ENCODE results near the gene PSAT1. TPM values are rescaled to one million over a fixed set of nuclear protein-coding genes. Genes with fewer than 3 reads are reported as not detected.

Gene PSAT1
- polyA plus RNA-seq, 1 experiment, result 307 TPM

DNA sequence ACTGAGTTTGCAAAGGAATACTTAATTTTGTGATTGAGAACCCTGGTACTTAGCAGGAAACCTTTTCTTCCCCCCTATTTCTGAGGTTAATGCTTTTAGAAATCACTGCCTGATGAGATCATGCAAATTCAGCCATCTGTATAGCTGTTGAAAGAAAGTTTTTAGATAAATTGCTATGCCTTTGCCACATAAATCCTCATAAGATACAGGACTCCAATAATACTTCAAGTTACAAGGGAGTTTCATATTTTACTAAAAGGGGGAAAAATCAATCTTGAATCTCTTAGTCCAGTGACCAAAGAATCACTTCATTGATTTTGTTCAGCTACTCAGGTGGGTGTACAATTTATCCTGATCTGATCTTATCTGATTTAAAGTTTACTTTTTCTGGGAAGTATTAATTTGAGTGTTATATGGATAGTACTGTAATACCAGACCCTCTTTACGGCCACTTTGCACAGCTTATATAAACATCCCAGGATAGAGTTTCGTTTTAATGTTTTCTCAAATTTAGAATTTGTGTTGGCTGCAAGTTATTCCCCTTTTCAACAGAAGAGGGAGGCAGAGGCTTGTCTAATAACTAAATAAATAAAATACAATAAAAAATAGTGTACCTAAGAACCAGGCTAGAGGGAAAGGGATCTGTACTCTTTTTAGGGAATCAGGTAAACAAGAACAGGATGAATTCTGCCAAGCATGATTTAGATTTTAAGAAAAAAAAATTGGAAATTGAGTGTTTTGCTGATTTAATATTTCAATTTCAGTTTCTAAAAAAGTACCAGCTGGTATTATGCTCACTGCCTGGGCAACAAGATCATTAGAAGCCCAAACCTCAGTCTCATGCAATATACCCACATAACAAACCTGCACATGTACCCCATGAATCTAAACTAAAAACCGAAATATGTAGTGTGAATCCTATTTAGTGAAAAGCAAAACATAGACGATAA is 69.1 kb downstream of the PSAT1 start:
- no peak for DNase-seq (ENCODE audit: low read depth)
- CTCF ChIA-PET, result interaction anchor here (0.6 to 2.3 kb wide), 14 partner anchors 9 to 1919 kb away, joined by 3 to 11 read pairs (median 3); no protein-coding TSS in a partner anchor
- TF ChIP-seq, protein P1, sequence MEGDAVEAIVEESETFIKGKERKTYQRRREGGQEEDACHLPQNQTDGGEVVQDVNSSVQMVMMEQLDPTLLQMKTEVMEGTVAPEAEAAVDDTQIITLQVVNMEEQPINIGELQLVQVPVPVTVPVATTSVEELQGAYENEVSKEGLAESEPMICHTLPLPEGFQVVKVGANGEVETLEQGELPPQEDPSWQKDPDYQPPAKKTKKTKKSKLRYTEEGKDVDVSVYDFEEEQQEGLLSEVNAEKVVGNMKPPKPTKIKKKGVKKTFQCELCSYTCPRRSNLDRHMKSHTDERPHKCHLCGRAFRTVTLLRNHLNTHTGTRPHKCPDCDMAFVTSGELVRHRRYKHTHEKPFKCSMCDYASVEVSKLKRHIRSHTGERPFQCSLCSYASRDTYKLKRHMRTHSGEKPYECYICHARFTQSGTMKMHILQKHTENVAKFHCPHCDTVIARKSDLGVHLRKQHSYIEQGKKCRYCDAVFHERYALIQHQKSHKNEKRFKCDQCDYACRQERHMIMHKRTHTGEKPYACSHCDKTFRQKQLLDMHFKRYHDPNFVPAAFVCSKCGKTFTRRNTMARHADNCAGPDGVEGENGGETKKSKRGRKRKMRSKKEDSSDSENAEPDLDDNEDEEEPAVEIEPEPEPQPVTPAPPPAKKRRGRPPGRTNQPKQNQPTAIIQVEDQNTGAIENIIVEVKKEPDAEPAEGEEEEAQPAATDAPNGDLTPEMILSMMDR (IDR thresholded peaks at IDR 0.05; ENCODE audit: insufficient read depth, low read depth, low read length), result peak; percentile 71
- POLR2A ChIA-PET, result no interaction called here
- Histone ChIP-seq H3K4me3 (ENCODE audit: low read depth, low read length) (no peak overlapping the region), H3K27me3 (ENCODE audit: control insufficient read depth, insufficient read depth, low read length) (no peaks in the 10 kb centered on the region), H3K36me3 (ENCODE audit: control insufficient read depth, insufficient read depth, low read length) (no peaks in the 10 kb centered on the region)

DNA sequence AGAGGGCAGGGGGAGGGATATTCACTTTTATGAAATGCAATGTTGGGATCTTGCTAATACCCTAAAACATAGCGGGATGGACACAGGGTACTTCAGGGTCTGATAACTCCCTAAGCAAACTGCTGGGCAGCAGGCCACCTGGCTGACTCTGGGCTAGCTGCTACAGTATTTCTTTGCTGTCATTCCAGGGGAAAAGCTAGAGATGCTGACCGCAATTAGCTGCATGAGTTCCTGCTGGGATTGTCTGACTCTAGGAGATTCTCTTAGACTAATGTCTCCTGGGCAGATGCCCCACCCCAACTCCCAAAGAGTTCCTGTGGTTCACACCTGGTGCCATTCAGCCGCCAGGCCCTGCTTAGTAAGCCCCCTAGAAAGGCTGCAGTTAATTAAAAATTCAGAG is 69.9 kb downstream of the PSAT1 start:
- H3K27me3 ChIP-seq (ENCODE audit: control insufficient read depth, insufficient read depth, low read length), result no peaks in the 10 kb centered on the region
- ChIA-PET POLR2A (no interaction called here), CTCF (interaction anchor here (0.7 to 2.3 kb wide), 6 partner anchors 8 to 1918 kb away, joined by 3 to 11 read pairs (median 3); no protein-coding TSS in a partner anchor)
- H3K36me3 ChIP-seq (ENCODE audit: control insufficient read depth, insufficient read depth, low read length), result no peaks in the 10 kb centered on the region
- TF ChIP-seq, protein P1 (IDR thresholded peaks at IDR 0.05; ENCODE audit: insufficient read depth, low read depth, low read length), result no peak
- DNase-seq (ENCODE audit: low read depth), result no peak
- no peak overlapping the region for H3K4me3 ChIP-seq (ENCODE audit: low read depth, low read length)

DNA sequence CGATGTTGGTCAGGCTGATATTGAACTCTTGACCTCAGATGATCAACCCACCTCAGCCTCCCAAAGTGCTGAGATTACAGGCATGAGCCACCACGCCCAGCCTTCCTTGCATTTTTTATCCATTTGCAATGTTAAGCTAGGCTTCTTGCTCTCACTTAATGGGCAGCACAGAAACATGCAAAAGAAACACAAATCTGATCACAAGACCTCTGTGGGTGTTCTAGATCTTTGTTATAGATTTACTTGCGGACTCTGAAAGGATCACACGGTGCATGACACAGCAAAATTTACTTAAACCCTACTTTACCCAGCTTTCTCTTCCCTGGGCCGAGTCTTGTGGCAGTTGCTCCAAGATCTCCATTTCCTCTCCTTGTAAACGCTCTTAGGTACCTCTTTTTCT is 71.3 kb downstream of the PSAT1 start:
- ChIA-PET POLR2A (no interaction called here), CTCF (interaction anchor here (0.6 to 3.6 kb wide), 5 partner anchors 10 to 391 kb away, joined by 3 to 14 read pairs (median 3); no protein-coding TSS in a partner anchor)
- Histone ChIP-seq H3K4me3 (ENCODE audit: low read depth, low read length) (no peak overlapping the region), H3K27me3 (ENCODE audit: control insufficient read depth, insufficient read depth, low read length) (no peaks in the 10 kb centered on the region), H3K36me3 (ENCODE audit: control insufficient read depth, insufficient read depth, low read length) (no peaks in the 10 kb centered on the region)
- no peak for DNase-seq (ENCODE audit: low read depth)
- TF ChIP-seq, protein P1 (IDR thresholded peaks at IDR 0.05; ENCODE audit: insufficient read depth, low read depth, low read length), result no peak

DNA sequence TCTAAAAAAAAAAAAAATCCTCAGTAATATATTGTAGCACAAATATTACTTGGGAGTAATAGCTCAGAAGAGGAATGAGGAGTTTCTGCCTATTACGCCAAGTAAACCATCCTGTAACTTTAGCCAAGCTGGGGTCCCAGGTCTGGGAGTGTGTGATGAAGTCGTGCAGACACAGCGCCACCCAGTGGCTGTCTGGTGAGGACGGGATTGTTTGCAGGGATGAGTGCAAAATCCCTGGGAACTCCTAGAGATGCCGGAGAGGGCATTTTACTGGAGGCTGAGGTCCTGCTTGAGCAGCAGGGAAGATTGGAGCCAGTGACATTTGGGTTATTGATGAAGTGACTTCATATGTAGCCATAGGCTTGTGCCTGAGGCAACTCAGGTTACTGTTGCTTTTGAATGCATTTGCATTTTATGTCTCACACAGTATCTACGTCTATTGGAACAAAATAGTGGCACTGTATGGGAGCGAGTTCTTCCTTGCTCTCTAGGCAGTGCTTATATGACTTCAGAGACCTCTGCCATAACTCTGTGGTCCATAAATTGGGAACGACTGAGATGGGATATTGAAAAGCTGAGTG is 72.8 kb downstream of the PSAT1 start:
- Histone ChIP-seq H3K27me3 (ENCODE audit: control insufficient read depth, insufficient read depth, low read length) (no peaks in the 10 kb centered on the region), H3K4me3 (ENCODE audit: low read depth, low read length) (no peak overlapping the region), H3K36me3 (ENCODE audit: control insufficient read depth, insufficient read depth, low read length) (no peaks in the 10 kb centered on the region)
- TF ChIP-seq, protein P1 (IDR thresholded peaks at IDR 0.05; ENCODE audit: insufficient read depth, low read depth, low read length), result peak; percentile 87
- no peak for DNase-seq (ENCODE audit: low read depth)
- ChIA-PET CTCF (interaction anchor here (0.6 to 3.6 kb wide), 25 partner anchors 9 to 1916 kb away, joined by 3 to 15 read pairs (median 4); partner anchors contain the start of gene PSAT1), POLR2A (no interaction called here)

DNA sequence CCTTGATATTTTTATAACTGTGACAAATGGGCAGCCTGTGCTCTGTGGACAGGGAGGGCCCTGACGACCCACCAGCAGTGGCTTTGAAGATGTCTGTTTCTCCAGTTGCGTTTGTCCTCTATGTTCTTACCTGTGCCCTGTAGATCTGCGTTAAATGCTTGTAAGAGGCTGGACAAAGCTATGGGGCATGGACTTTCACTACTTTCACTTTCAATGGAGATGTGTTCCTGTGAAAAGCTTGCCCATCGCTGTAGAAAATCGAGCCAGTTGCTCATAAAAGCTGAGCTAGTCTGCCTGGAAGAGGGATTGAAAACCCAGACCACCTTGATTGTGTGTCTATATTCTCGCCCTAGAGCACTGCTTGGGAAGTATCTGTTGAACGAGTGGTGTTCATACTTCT is 74.1 kb downstream of the PSAT1 start:
- no peak for DNase-seq (ENCODE audit: low read depth)
- no peak overlapping the region for H3K4me3 ChIP-seq (ENCODE audit: low read depth, low read length)
- no peaks in the 10 kb centered on the region for H3K27me3 ChIP-seq (ENCODE audit: control insufficient read depth, insufficient read depth, low read length)
- TF ChIP-seq, protein P1 (IDR thresholded peaks at IDR 0.05; ENCODE audit: insufficient read depth, low read depth, low read length), result no peak
- H3K36me3 ChIP-seq (ENCODE audit: control insufficient read depth, insufficient read depth, low read length), result no peaks in the 10 kb centered on the region
- CTCF ChIA-PET, result interaction anchor here (0.6 to 3.6 kb wide), 7 partner anchors 10 to 1110 kb away, joined by 3 to 15 read pairs (median 3); no protein-coding TSS in a partner anchor
- POLR2A ChIA-PET, result no interaction called here
